Lower leg skin (tissue), 3 donors: ENCODE results near the gene ZFP64.

ENCODE experiments used
- CTCF ChIP-seq, 3 donors: fragments of 450-650 bp; IDR thresholded peaks; one replicate each; pipeline ENCODE4 v1.5.1; 2016; ENCODE audit warnings: antibody characterized with exemption in 3 of 3, mild to moderate bottlenecking in 3 of 3, moderate library complexity in 2 of 3
- POLR2A ChIP-seq, 2 donors: fragments of 450-650 bp; IDR thresholded peaks; one replicate each; pipeline ENCODE4 v1.6.1; 2016 to 2017; ENCODE audit warnings: antibody characterized with exemption in 2 of 2, mild to moderate bottlenecking in 1 of 2, moderate library complexity in 1 of 2

- no peak for TF ChIP-seq CTCF (IDR thresholded peaks at IDR 0.05)
- TF ChIP-seq POLR2A (IDR thresholded peaks at IDR 0.05) = no peak
Measured at GRCh38 chr20:52153896-52154295, 37.7 kb downstream of the ZFP64 start.
